A375 (cell line): ENCODE measurements around the gene MS4A4A. TPM values are rescaled to one million over a fixed set of nuclear protein-coding genes. Genes with fewer than 3 reads are reported as not detected.

Experiments
- total RNA-seq: library from RNA; depleted of rRNA; stranded (reverse); fragments of >200 nt; shearing (Covaris generic); gene quantifications from 2 replicates; pipeline ENCODE4 v1.2.3, GENCODE V29; 2014; rRNA removed

MS4A4A gene
- not detected in 2 replicates for total RNA-seq

DNA sequence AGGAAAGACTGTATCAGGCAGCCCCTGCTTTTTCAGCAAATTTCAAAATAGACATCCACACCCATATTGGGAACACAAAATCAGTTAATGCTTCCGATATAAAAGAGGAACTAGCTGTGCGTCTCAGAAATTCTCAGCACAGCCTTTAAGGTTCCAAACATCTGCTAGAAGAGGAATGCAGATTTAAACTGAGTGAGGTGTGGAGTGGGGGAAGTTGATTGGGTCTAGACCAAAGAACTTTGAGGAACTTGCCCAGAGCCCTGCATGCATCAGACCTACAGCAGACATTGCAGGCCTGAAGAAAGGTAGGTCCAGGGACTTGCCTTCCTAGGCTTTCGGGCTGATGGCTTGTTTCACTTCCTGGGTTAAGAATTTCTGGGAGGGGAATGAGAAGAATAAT lies at the start of gene MS4A4A:
Gene MS4A4A, plus strand, starts transcription at position 255 of the 400 bp plus-strand sequence. Its CDS starts 10 bp downstream, at position 265.

DNA sequence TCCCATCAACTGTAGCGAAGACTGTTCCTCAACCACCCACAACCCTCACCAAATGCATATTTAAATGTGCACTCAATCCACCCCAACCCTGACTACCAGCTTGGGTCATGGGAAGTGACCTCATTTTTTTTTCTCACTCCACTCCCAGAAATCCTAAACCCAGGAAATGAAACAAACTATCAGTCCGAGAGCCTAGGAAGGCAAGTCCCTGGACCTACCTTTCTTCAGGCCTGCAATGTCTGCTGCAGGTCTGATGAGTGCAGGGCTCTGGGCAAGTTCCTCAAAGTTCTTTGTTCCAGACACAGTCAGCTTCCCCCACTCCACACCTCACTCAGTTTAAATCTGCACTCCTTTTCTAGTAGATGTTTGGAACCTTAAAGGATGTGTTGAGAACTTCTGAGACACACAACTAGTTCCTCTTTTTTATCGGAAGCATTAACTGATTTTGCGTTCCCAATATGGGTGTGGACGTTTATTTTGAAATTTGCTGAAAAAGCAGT lies 37.7 kb upstream of the MS4A4A start, which contains the start of gene MS4A4E:
Gene MS4A4E, minus strand, starts transcription at position 398 of the 500 bp plus-strand sequence. CDS start 13,082 bp downstream, outside the sequence.

DNA sequence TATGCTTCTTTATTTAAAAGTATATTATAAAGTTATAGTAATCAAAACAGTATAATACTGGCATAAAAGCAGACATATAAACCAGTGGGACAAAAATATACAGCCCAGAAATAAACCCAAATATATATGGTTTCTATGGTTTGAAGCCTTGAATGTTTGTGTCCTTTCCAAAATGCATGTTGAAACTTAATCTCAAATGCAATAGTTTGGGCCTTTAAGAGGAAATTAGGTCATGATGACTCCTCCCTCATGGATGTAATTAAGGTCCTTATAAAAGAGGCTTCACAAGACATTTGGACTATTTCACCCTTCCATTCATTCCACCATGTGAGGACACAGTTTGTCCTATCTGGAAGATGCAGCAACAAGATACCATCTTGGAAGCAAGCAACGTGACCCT lies 46.5 kb downstream of the MS4A4A start, which contains the start of gene MS4A6E:
Gene MS4A6E, plus strand, starts transcription at position 301 of the 400 bp plus-strand sequence. CDS start 7,641 bp downstream, outside the sequence.

Other genes with a start within 250 kb of the MS4A4A start
- not detected in 2 replicates for gene OOSP2, start 240.3 kb upstream of the MS4A4A start, total RNA-seq
- gene MS4A3, start 224.0 kb upstream of the MS4A4A start, total RNA-seq = not detected in 2 replicates
- gene MS4A2, start 192.0 kb upstream of the MS4A4A start, total RNA-seq = not detected in 2 replicates
- gene MS4A6A, start 97.6 kb upstream of the MS4A4A start, total RNA-seq = not detected in 2 replicates
- gene MS4A4E, start 37.5 kb upstream of the MS4A4A start, total RNA-seq = not detected in 2 replicates
- gene MS4A6E, start 46.6 kb downstream of the MS4A4A start, total RNA-seq = not detected in 2 replicates
- not detected in 2 replicates for gene MS4A7, start 97.9 kb downstream of the MS4A4A start, total RNA-seq
- gene MS4A14, start 115.8 kb downstream of the MS4A4A start, total RNA-seq = not detected in 2 replicates
- not detected in 2 replicates for gene MS4A5, start 148.9 kb downstream of the MS4A4A start, total RNA-seq
- not detected in 2 replicates for gene MS4A1, start 175.2 kb downstream of the MS4A4A start, total RNA-seq
- gene MS4A12, start 212.1 kb downstream of the MS4A4A start, total RNA-seq = not detected in 2 replicates
- gene MS4A13, start 234.7 kb downstream of the MS4A4A start, total RNA-seq = 0.13 and 0.30 TPM in 2 replicates